ENCODE data around the gene UNC5B.

- no peak for TF ChIP-seq EZH2phosphoT487 (IDR thresholded peaks at IDR 0.05; ENCODE audit: insufficient read depth, low read depth)
- no peak for TF ChIP-seq EZH2 (IDR thresholded peaks at IDR 0.05; ENCODE audit: insufficient read depth, poor library complexity, severe bottlenecking)
Observed at GRCh38 chr10:71235808-71236207, 23.4 kb downstream of the UNC5B start.
